KBM-7 (cell line): ENCODE measurements around the gene UNC13B.

Source experiments
- DNase-seq: peaks from one replicate; pipeline ENCODE4 v3.0.0-alpha.2; 2015
- in situ Hi-C: fragments of 300-500 bp; cut with MboI; formaldehyde crosslinking; loops from 2 replicates; pipeline ENCODE4 v1.14.3; 2020; ENCODE audit warnings: low sequenced_read_pairs, low pct_unique_long_range_greater_than_20kb, mixed read lengths

UNC13B gene

DNA sequence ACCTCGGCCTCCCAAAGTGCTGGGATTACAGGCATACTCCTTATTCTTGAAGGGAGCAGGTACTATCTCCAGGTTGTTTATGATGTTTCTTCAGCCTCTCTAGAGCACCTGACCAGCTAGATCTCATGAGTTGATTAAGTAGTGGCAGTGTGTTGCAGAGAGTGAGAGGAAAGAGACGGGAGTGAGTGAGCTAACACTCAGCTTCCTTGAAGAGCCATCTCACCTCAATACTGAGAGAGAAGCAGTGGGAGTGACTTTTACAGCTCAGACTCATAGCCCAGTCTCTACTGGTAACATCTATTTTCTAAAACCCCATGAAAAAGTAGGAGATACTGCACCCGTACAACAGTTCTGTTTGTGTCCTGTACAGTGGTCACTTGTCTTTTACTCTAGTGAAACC, 284.2 kb downstream of the UNC13B start:
- no peak for DNase-seq
- in situ Hi-C loops, result no loop called here

DNA sequence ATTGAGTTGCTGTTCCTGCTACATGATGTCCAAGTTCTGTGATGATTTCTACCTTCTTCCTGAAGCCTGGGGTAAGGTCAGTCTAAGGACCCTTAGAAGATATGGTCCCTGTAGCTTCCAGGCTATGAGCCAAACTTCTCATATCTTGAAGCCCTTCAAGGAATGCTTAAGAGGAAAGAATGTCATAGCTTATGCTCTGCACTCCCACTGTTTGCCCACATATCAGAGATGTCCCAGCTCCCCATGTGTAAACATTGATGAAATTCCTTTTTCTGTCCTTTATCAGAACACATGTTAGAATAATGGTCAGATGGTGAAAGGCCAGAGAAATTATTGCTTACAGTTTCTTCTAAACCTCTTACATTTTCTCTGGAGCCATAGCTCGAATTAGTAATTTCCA, 286.7 kb downstream of the UNC13B start:
- DNase-seq, result no peak
- in situ Hi-C loops, result no loop called here

DNA sequence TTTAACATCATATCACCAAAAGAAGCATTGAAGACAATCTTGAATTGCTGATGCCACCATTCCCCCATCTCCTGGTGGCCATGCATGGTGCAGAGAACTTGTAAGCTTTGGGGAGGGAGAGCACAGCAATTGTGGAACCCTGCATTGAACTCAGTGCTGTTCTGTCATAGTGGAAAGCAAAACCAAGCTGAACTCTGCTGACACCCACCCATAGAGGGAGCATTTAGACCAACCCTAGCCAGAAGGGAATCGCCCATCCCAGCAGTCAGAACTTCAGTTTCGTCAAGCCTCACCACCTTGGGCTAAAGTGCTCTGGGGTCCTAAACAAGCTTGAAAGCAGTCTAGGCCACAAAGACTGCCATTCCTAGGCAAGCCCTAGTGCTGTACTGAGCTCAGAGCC, 290.7 kb downstream of the UNC13B start:
- in situ Hi-C loops, result loop anchor here (25.0 kb wide), 2 partner anchors 340 to 565 kb away; partner anchors contain the start of genes ATOSB and STOML2
- no peak for DNase-seq

GRCh38 chr9:35453786-35454185, 292.0 kb downstream of the UNC13B start:
- no peak for DNase-seq
- in situ Hi-C loops, result loop anchor here (25.0 kb wide), 2 partner anchors 341 to 566 kb away; partner anchors contain the start of genes ATOSB and STOML2
